ENCODE results near the gene PACSIN2. TPM values are rescaled to one million over a fixed set of nuclear protein-coding genes. Genes with fewer than 3 reads are reported as not detected.

Gene PACSIN2
- total RNA-seq, 1 experiment from 2014 or later = 70.5 TPM

GRCh38 chr22:42889304-42889703, 125.6 kb downstream of the PACSIN2 start:
- Mint-ChIP-seq H3K4me3 (no peak overlapping the region), H3K9me3 (no peaks in the 10 kb centered on the region), H3K27me3 (ENCODE audit: low read depth) (no peaks in the 10 kb centered on the region), H3K36me3 (peaks cover 32% of the 10 kb centered on the region), H3K4me1 (no peaks in the 10 kb centered on the region), H3K27ac (no peak overlapping the region; the same call in 1 of the 2 replicates)
- DNase-seq (ENCODE audit: low spot score) (no peak), ATAC-seq (no peak)
- TF ChIP-seq ZNF416 (CRISPR knock-in tag; IDR thresholded peaks at IDR 0.05) (no peak), FOXP1 (CRISPR knock-in tag; IDR thresholded peaks at IDR 0.05; ENCODE audit: borderline replicate concordance) (no peak), ZNF317 (CRISPR knock-in tag; IDR thresholded peaks at IDR 0.05; ENCODE audit: borderline replicate concordance, low read depth) (no peak), SOX15 (CRISPR knock-in tag; IDR thresholded peaks at IDR 0.05) (no peak), GRHL2 (CRISPR knock-in tag; IDR thresholded peaks at IDR 0.05; ENCODE audit: insufficient replicate concordance, severe bottlenecking) (no peak)
- ChIA-PET POLR2A (no interaction called here), CTCF (no interaction called here)

GRCh38 chr22:42887523-42888507, 127.1 kb downstream of the PACSIN2 start:
- Mint-ChIP-seq H3K27ac (peak overlapping the region; percentile 12), H3K36me3 (peaks cover 43% of the 10 kb centered on the region), H3K4me3 (no peak overlapping the region), H3K9me3 (no peaks in the 10 kb centered on the region), H3K27me3 (ENCODE audit: low read depth) (no peaks in the 10 kb centered on the region), H3K4me1 (peaks cover 2% of the 10 kb centered on the region)
- ChIA-PET CTCF (no interaction called here), POLR2A (interaction anchor here (0.6 kb wide), 1 partner anchor 78 kb away, joined by 3 read pairs; no protein-coding TSS in a partner anchor)
- ATAC-seq (no peak), DNase-seq (ENCODE audit: low spot score) (no peak)
- TF ChIP-seq SP1 (CRISPR knock-in tag; conservative IDR thresholded peaks at IDR 0.05) (no peak), MYBL2 (CRISPR knock-in tag; IDR thresholded peaks at IDR 0.05) (no peak), FOXJ3 (CRISPR knock-in tag; IDR thresholded peaks at IDR 0.05; ENCODE audit: borderline replicate concordance) (no peak), CBFB (CRISPR knock-in tag; IDR thresholded peaks at IDR 0.05; ENCODE audit: low read depth) (no peak), SMAD3 (CRISPR knock-in tag; IDR thresholded peaks at IDR 0.05; ENCODE audit: borderline replicate concordance) (no peak), ZNF532 (CRISPR knock-in tag; IDR thresholded peaks at IDR 0.05; ENCODE audit: borderline replicate concordance) (no peak), ZNF512 (CRISPR knock-in tag; IDR thresholded peaks at IDR 0.05; ENCODE audit: borderline replicate concordance) (no peak), ATF6 (CRISPR knock-in tag; IDR thresholded peaks at IDR 0.05) (no peak), ZNF423 (CRISPR knock-in tag; IDR thresholded peaks at IDR 0.05) (no peak), AFF4 (CRISPR knock-in tag; IDR thresholded peaks at IDR 0.05; ENCODE audit: borderline replicate concordance) (no peak), CREB1 (CRISPR knock-in tag; IDR thresholded peaks at IDR 0.05) (no peak), ESRRA (CRISPR knock-in tag; IDR thresholded peaks at IDR 0.05; ENCODE audit: borderline replicate concordance) (no peak), AR (CRISPR knock-in tag; IDR thresholded peaks at IDR 0.05) (no peak)
